Measurements from ENCODE around the gene ENOPH1. TPM values are rescaled to one million over a fixed set of nuclear protein-coding genes. Genes with fewer than 3 reads are reported as not detected.

The ENOPH1 gene
- polyA plus RNA-seq, 1 experiment = 6.2 TPM

- ChIA-PET CTCF (no interaction called here), POLR2A (no interaction called here)
- DNase-seq (ENCODE audit: low read depth) = no peak
- TF ChIP-seq, protein P1, sequence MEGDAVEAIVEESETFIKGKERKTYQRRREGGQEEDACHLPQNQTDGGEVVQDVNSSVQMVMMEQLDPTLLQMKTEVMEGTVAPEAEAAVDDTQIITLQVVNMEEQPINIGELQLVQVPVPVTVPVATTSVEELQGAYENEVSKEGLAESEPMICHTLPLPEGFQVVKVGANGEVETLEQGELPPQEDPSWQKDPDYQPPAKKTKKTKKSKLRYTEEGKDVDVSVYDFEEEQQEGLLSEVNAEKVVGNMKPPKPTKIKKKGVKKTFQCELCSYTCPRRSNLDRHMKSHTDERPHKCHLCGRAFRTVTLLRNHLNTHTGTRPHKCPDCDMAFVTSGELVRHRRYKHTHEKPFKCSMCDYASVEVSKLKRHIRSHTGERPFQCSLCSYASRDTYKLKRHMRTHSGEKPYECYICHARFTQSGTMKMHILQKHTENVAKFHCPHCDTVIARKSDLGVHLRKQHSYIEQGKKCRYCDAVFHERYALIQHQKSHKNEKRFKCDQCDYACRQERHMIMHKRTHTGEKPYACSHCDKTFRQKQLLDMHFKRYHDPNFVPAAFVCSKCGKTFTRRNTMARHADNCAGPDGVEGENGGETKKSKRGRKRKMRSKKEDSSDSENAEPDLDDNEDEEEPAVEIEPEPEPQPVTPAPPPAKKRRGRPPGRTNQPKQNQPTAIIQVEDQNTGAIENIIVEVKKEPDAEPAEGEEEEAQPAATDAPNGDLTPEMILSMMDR (IDR thresholded peaks at IDR 0.05; ENCODE audit: insufficient read depth, low read depth, low read length) = no peak
- Histone ChIP-seq H3K27me3 (ENCODE audit: control insufficient read depth, insufficient read depth, low read length) (peaks cover 1% of the 10 kb centered on the region; the same call in 1 of the 2 replicates), H3K36me3 (ENCODE audit: control insufficient read depth, insufficient read depth, low read length) (no peaks in the 10 kb centered on the region), H3K4me3 (ENCODE audit: low read depth, low read length) (no peak overlapping the region)
These were observed 78.5 kb downstream of the ENOPH1 start for GRCh38 chr4:82508806-82509428.

DNA sequence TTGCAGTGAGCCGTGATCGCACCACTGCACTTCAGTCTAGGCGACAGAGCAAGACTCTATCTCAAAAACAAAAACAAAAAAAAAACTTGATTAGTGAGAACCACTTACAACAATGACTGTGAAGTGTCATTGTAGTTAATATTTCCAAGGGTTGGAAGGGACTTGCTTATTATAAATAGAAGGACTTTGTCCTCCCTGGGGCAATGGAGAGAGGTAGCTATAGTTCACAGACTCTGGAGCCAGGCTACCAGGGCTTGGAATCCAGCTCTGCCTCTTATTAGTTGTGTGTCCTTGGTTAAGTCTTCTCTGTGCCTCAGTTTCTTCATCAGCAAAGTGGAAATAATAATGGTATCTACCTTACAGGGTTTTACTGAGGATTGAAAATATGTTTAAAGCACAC, 79.8 kb downstream of the ENOPH1 start:
- H3K27me3 ChIP-seq (ENCODE audit: control insufficient read depth, insufficient read depth, low read length) = peaks cover 3% of the 10 kb centered on the region; the same call in 1 of the 2 replicates
- ChIA-PET POLR2A (no interaction called here), CTCF (no interaction called here)
- no peaks in the 10 kb centered on the region for H3K36me3 ChIP-seq (ENCODE audit: control insufficient read depth, insufficient read depth, low read length)
- H3K4me3 ChIP-seq (ENCODE audit: low read depth, low read length) = no peak overlapping the region
- no peak for DNase-seq (ENCODE audit: low read depth)
- TF ChIP-seq, protein P1 (IDR thresholded peaks at IDR 0.05; ENCODE audit: insufficient read depth, low read depth, low read length) = no peak

Small RNAs within 50 kb of the gene (small RNA-seq; reads per million reads assigned to genes)
- not detected for gene RF00150 (ENCODE audit: insufficient read length, low read depth, low replicate concordance)

Other genes starting within 250 kb of the ENOPH1 start
- gene HNRNPD, start 56.6 kb upstream of the ENOPH1 start, polyA plus RNA-seq (2011; rRNA removed) = 40.5 and 41.1 TPM in 2 replicates
- 74.1 and 154 TPM in 2 replicates for gene HNRNPDL, start 128 bp upstream of the ENOPH1 start, polyA plus RNA-seq (2011; rRNA removed)
- 0.64 and 0.96 TPM in 2 replicates for gene TMEM150C, start 131.4 kb downstream of the ENOPH1 start, polyA plus RNA-seq (2011; rRNA removed)